NCI-H1694 treated with DMSO at 0.1 percent for 48 hours (cell line): ENCODE measurements around the gene PSMA6.
"Not testable (repeated sequence)": the region's sequence is repeated elsewhere in the genome, so short reads cannot be mapped to it uniquely, and the experiment has no call there.

ENCODE experiments used
- DNase-seq: peaks from one replicate; lab custom pipeline; 2025; lab: John Stamatoyannopoulos, UW

PSMA6 gene

DNA sequence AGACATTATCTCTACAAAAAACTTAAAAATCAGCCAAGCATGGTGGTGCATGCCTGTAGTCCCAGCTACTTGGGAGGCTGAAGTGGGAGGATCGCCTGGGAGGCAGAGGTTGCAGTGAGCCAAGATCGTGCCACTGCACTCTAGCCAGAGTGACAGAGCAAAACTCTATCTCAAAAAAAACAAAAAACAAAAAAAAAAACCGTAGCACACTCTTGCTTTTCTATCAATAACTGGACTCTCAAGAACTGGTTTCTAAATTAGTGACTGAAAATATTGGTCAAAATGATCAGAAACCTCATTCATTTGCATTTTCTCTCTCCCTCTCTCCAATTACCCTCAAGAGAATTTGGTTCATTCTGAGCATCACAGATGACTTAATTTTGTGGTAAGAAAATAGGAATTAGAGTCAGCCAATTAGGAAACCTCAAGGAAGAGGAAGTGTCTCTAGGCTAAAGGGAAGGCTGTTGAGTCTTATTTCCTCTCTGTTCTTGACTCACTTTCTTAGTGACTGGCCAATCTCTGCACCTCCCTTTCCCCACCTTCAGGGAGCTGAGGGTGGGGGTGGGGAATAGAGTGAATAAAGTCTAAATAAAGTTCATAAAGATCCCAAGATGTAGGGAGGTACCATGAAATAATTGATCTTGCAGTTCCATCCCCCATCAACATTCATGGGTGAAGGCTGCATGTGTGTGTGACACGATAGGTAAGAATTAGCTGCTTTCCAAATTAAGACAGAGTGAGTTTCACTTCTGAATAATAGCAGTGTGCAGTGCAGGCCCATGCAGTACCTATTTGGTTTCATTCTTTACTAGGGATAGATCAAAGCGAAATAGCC lies 6.8 kb upstream of the PSMA6 start:
- no peak for DNase-seq

DNA sequence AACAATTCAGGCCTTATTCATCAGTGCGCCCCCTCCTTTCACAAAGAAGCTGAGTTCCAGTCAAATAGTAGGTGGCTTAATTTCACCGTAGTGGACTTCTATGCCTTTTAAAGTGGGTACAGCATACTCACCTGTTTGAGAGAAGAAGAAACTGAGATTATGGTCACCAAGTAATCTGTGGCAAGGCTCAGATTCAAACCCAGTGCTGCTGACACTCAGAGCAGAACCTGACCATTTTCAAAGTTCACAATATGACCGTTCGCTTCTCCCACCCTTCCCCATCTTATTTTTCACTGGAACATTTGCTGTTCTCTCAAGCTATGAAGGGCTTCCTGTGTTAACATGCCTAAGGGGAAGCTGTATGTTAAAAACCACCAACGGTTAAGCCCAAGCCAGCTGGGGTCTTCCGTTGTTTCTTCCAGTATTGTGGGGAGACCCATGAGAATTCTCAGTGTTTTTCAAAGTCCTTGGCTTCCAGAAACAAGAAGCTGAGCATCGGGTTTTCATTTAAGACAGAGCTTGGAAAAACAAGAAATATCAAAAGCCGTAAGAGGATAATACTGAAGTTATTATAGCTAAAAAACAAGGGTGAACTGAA lies 6.1 kb upstream of the PSMA6 start:
- no peak for DNase-seq

DNA sequence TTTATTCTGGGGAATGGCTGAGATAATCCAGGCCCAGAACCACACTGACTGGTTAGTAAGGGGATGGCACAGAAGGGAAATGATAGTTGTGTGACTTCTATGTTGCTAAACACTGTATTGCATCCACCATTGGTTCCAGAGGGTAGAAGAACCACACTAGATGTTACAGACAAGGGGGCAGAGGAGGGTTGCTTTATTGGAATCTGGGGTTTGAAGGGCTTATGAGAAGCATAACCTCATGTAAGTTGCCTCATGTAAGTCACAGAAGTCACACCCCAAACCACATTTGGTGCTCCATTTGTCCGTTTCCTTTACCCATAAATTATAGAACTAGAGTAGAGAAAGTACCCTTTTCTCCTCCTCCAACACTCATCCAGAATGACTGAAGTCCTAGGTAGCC lies 5.5 kb upstream of the PSMA6 start:
- DNase-seq, result no peak

DNA sequence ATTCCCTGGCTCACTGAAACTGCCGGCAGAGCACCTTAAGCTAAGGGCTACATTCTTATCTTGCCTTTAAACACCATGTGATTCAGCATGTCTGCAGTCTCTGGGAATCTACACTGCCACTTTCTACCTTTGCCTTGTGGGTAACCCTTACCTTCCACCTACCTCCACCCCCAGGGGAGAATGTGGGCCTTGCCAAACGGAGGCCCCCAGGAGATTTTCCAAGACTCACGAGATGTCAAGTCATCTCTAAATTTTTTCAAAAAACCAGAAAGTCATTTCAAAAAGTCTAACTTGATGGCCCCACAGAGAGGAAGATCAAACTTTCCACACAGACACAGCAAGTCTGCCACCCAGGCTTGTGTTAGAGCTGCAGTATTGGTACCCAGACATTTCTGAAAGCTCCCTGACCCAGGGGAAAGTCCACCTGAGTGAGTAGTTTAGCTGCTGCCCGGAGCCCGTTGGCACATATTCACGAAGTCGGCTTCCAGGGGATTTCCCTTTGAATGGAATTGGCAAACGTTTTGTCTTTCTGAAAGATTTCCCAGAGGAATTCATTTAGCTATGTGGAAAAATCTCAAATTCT lies 4.7 kb upstream of the PSMA6 start:
- no peak for DNase-seq

DNA sequence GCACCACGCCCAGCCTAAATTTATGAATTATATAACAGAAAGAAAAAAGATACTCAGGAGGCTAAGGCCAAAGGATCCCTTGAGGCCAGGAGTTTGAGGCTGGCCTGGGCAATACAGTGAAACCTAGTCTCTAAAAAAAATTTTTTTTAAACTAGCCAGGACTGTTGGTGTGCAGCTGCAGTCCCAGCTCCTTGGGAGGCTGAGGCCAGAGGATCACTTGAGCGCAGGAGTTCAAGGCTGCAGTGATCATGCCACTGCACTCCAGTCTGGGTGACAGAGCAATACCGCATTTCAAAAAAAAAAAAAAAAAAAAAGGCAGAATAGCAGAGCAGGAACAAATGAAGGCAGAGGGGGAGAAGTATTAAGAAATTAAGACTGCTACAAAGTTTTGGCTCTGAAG lies 2.6 kb upstream of the PSMA6 start:
- DNase-seq, result no peak

DNA sequence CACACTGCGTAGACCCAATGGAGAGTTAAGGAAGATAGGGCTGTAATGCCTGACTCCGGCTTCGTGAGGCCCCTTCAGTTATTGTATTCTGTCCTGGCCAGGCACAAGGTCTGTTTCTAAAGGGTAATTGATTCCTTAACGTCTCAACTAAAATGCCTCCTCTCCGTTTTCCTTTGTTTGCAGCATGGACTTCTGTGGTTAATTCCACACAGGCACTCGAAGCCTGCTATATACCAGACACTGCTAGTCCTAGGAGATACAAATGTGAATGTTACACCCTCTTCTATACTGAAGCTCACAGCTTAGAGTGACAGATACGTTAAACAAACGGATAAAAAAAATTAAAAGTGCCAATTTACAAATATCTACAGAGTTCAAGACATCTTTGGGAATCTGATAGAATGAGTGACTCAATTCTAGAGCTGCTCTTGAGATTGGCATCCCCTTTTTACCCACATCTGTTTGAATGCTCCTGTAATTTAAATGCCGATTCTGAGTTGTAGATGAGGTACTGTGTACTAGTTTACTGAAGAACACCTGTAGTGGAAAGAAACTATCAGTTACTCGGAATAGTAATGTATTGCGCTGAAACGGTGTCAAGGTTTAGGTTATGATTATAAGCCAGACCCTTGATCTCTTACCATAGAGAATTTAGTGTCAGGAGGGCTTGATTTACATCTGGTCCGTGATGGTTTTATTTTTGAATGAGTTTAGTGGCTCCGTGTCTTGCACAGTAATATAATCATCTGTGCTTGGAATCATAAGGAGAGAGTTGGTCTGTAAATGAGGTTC lies 784 bp downstream of the PSMA6 start:
- DNase-seq, result no peak

DNA sequence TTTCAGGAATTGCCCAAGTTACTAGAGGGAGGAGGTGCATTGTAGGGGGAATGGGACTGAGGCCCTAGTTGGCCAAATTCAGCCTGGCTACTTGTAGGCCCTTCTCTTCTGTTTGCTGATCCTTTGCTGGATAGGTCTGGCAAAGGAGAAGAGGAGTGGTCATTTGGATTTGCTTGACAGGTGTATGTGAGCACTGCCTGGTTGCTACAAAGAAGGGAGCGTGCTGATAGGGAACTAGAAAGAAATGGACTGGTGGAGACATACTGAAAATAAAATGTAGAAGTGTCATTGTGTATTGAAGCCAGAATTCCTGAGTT lies 3.6 kb downstream of the PSMA6 start:
- no peak for DNase-seq

DNA sequence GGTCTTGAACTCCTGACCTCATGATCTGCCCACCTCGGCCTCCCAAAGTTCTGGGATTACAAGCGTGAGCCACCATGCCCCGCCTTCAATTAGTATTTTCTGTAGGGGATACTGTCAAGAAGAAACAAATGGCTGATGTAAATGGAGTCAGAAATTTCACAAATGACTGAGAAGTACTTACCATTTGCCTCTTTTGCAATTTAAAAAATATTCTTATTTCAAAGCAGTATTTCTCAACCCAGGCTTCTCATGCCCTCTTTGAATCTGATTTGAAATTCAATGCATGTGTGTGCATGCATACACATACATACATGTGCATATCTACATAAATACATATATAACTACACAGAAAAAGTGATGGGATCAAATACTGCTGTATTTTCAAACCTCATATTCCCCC lies 4.4 kb downstream of the PSMA6 start:
- no peak for DNase-seq

DNA sequence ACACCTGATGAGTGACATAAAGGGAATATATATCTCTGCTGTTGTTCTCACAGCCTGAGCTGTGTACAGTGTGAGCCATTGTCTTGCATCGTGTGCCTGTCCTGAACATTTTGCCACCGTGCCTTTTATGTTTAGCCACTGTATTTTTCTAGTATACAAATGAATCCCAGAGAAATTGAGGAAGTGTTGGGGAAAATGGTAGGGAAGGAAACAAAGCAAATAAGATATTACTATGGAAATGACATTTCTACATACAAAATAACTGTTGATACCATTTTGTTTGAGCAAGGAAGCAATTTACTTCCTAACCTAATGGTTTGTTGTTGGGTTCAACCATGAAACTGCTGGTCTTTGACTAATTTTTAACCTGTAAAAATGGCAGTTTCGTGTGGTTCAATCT lies 5.5 kb downstream of the PSMA6 start:
- DNase-seq, result no peak

DNA sequence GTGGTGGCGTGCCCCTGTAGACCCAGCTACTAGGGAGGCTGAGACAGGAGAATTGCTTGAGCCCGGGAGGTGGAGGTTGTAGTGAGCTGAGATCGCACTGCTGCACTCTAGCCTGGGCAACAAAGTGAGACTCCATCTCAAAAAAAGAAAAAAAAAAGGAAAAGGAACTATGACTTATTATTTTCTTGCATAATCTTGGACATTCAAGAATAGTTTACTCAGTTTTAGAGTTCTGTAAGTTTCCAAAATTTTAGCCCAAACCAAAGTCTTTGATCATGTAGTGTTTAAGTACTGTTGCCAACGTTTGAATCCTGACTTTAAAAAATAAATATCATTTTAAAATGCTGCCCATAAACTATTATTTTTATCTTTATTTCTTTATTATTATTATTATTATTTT lies 6.2 kb downstream of the PSMA6 start:
- no peak for DNase-seq

DNA sequence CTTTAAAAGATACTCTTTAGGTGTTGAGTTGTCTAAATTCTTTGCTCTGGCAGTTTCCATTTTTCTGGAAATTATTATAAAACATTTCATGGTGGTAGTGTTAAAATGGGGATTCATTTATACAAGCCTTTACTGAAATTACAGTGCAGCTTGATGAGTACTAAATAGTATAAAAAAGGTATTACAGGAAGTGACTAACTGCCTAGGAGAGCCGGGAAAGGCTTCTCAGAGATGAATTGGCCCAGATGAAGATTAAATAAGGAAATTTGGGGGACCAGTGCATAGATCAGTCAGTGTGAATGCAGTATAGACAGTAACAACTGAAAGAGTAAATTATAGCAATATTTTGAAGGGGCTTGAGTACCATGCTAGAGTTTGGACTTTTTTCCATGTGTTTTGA lies 7.5 kb downstream of the PSMA6 start:
- no peak for DNase-seq

DNA sequence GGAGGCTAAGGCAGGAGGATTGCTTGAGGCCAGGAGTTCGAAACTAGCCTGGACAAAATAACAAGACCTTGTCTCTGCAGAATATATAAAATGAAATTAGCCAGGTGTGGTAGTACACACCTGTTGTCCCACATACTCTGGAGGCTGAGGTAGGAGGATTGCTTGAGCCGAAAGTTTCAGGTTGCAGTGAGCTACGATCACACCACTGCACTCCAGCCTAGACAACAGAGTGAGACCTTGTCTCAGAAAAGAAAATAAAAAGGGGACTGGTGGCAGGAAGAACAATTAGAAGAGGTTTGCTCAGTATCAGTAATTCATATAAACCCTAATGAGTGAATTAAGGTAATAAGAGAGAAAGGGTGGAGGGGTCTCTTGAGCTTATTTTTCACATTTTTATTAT lies 8.0 kb downstream of the PSMA6 start:
- DNase-seq, result no peak

DNA sequence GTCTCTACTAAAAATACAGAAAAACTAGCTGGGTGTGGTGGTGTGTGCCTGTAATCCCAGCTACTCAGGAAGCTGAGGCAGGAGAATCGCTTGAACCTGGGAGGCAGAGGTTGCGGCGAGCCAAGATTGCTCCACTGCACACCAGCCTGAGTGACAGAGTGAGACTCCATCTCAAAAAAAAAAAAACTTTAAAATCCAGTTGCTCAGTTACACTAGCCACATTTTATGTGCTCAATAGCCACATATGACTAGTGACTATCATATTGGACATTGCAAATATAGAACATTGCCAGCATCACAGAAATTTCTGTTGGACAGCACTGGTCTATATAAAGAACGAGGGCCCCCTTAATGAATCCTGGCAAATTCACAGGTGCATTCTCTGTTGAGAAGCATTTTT lies 9.2 kb downstream of the PSMA6 start:
- not testable (repeated sequence) for DNase-seq

DNA sequence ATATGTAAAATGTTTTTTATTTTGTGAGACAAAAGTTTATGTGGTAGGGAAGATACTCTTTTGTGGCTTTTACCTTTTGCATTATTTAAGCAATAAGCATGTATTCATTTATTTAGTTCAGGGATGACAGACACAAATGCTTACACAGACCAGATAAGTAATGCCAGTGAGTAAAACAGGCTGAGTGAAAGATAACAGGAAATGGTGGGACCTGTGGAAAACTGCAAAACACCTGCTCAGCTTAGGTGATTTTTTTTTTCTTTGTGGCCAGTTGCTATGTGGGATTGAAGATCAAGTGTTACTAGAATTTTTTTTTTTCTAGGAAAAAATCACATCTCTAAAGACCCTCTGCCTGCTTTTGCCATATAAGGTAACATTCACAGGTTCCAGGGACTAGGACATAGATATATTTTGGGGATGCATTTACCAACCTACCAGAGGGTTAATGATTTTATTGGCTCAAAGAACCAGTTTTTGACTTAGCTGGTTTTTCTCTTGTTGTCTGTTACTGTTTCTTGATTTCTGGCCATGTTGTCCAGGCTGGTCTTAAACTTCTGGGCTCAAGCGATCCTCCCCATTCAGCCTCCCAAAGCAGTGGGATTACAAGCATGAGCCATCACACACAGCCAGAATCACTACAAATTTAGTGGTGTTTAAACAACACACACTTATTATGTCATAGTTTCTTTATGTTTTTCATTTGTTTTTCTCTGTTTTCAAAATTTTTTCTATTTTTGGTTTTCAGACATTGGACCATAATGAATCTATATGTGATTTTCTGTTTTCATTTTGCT lies 9.8 kb downstream of the PSMA6 start:
- DNase-seq, result no peak

DNA sequence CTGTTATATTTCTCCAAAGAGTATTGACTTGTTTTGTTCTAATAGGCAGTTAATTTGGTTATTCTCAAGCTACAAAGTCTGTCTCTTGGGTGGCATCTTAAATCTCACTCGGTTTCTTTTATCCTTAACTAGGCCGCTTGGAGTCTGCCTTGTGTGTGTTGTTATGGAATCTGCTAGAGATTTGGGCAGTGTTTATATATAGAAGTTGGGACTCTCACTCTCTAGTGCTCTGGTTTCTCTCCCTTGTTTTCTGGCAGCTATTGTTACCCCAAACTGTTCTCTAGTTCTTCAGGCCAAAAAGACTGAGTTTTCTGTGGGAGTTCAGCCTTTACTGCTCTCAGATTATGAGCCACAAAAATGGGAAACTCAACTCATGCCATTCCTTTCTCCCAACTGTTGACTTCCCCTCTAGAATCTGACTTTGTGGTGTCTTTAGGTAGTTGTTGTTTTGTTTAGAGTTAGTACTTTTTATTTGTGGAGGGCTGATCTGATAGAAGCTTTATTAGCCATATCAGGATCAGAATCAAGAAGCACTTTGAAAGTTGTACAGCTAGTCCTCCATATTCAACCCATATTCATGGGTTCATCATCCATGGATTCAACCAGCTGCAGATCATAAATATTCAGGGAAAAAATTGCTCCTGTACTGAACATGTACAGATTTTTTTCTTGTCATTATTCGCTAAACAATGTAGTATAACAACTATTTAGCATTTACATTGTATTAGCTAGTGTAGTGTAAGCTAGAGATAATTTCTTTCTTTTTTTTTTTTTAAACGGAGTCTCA lies 11.2 kb downstream of the PSMA6 start:
- DNase-seq, result no peak

DNA sequence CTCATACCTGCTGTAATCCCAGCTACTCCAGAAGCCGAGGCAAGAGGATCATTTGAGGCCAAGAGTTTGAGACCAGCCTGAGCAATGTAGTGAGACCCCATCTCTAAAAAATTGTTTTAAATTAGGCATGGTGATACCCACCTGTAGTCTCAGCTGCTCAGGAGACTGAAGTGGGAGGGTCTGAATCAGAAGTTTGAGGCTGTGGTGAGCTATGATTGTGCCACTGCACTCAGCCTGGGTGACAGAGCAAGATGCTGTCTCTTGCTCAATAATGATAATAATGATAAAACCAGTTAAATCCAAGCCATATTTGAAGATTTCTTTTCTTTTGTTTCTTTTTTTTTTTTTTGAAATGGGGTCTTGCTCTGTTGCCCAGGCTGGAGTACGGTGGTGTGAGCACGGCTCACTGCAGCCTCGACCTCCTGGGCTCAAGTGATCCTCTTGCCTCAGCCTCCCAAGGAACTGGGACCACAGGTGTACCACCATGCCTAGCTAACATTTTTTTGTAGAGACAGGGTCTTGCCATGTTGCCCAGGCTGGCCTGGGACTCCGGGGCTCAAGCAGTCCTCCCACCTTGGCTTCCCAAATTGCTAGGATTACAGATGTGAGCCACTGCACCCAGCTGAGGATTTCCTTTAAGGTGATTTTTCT lies 12.8 kb downstream of the PSMA6 start:
- no peak for DNase-seq

DNA sequence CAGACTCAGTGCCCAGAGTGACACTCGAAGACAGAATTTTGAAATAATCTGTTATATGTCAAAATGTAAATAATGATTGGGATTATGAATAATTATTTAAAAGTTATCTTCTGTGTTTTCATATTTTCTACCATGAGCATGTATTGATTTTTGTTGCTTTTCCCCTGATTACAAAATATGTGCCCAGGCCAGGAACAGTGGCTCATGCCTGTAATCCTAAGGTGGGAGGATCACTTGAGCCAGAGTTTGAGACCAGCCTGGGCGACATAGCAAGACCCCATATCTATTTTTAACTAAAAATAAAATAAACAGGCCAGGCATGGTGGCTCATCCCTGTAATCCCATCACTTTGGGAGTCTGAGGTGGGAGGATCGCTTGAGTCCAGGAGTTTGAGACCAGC lies 13.5 kb downstream of the PSMA6 start:
- DNase-seq, result no peak

DNA sequence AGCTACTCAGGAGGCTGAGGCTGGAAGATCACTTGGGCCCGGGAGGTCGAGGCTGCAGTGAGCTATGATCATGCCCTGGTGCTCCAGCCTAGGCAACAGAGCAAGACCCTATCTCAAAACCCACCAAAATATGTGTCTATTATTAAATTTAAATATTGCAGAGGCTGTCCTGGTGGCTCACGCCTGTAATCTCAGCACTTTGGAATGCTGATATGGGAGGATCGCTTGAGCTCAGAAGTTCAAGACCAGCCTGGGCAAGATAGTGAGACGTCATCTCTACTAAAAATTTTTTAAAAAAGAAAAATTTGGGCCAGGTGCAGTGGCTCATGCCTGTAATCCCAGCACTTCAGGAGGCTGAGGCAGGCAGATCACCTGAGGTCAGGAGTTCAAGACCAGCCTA lies 13.9 kb downstream of the PSMA6 start:
- DNase-seq, result no peak

DNA sequence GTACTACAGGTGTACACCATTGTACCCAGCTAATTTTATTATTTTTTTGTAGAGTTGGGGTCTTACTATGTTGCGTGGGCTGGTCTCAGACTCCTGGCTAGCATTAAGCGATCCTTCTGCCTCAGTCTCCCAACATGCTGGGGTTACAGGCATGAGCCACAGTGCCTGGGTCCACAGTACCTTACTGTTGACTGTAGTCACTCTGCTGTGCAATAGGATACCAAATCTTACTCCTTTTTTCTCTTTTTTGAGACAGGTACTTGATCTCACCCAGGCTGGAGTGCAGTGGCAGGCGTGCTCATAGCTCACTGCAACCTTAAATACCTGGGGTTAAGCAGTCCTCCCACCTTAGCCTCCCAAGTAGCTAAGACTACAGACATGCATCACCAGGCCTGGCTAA lies 25.6 kb downstream of the PSMA6 start:
- DNase-seq, result no peak

DNA sequence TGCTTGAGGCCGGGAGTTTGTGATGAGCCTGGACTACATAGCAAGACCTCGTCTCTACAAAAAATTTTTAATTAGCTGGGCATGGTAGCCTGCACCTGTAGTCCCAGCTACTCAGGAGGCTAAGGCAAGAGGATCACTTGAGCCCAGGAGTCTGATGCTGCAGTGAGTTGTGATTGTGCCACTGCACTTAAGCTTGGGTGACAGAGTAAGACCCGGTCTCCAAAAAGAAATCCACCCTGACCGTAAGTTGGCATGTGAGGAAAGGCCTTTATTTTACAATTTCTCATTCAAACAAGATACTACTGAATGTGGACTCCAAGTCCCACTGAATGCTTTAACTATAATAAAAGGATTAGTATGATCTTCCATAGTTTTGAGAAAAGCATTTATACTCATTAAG lies 27.3 kb downstream of the PSMA6 start:
- DNase-seq, result no peak

DNA sequence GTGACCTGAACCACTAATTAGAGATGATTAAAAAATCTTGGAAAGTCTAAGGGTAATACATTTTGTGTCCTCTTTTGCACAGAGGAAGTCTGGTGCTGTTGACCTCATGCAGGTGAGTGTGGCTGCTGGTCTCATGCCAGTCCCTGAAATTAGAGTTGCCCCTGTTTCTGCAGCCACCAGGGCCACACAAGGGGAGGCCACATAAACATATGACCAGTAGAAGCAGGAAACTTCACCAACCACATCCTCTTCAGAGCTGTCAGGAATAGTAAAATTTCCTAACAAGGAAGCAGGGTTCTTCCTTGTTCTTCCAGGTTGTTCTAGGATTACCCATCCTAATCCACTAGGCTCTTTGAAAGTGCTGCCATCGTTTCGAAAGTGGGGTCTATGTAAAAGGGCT lies 28.3 kb downstream of the PSMA6 start:
- no peak for DNase-seq
